C4-2B (cell line): Measurements from ENCODE around the gene SORCS2.
"Not testable (repeated sequence)": the region's sequence is repeated elsewhere in the genome, so short reads cannot be mapped to it uniquely, and the experiment has no call there.

ENCODE experiments used
- H3K27ac ChIP-seq: fragments of 450-650 bp; 2 replicates; pipeline ENCODE4 v1.5.1; 2017
- CTCF ChIP-seq: fragments of 450-650 bp; conservative IDR thresholded peaks from 2 replicates; pipeline ENCODE4 v1.5.1; 2017; ENCODE audit warnings: mild to moderate bottlenecking
- ZFX ChIP-seq: fragments of 450-650 bp; IDR thresholded peaks from 2 replicates; pipeline ENCODE4 v1.6.1; 2017

The SORCS2 gene

GRCh38 chr4:7212101-7212674 lies 19.9 kb downstream of the SORCS2 start:
- H3K27ac ChIP-seq = no peak overlapping the region
- TF ChIP-seq ZFX (no peak), CTCF (no peak)

- no peak overlapping the region for H3K27ac ChIP-seq
- TF ChIP-seq CTCF (no peak), ZFX (no peak)
These were observed 20.6 kb downstream of the SORCS2 start for GRCh38 chr4:7212921-7213320.

- TF ChIP-seq ZFX (no peak), CTCF (no peak)
- no peak overlapping the region for H3K27ac ChIP-seq
These were observed 21.5 kb downstream of the SORCS2 start for GRCh38 chr4:7213807-7214206.

- no peak for TF ChIP-seq CTCF
- no peak for TF ChIP-seq ZFX
- H3K27ac ChIP-seq = no peak overlapping the region
These were observed 22.0 kb downstream of the SORCS2 start for GRCh38 chr4:7214359-7214758.

- H3K27ac ChIP-seq = not testable (repeated sequence)
These were observed 22.8 kb downstream of the SORCS2 start for GRCh38 chr4:7215187-7215586.

GRCh38 chr4:7217039-7217438 lies 24.7 kb downstream of the SORCS2 start:
- TF ChIP-seq ZFX = no peak
- no peak for TF ChIP-seq CTCF
- H3K27ac ChIP-seq = no peak overlapping the region

GRCh38 chr4:7217474-7218321 lies 25.4 kb downstream of the SORCS2 start:
- H3K27ac ChIP-seq = no peak overlapping the region
- no peak for TF ChIP-seq ZFX
- TF ChIP-seq CTCF = no peak

GRCh38 chr4:7218686-7219085 lies 26.3 kb downstream of the SORCS2 start:
- no peak overlapping the region for H3K27ac ChIP-seq
- no peak for TF ChIP-seq CTCF
- TF ChIP-seq ZFX = no peak
